Measurements from ENCODE around the gene OOSP3.

DNA sequence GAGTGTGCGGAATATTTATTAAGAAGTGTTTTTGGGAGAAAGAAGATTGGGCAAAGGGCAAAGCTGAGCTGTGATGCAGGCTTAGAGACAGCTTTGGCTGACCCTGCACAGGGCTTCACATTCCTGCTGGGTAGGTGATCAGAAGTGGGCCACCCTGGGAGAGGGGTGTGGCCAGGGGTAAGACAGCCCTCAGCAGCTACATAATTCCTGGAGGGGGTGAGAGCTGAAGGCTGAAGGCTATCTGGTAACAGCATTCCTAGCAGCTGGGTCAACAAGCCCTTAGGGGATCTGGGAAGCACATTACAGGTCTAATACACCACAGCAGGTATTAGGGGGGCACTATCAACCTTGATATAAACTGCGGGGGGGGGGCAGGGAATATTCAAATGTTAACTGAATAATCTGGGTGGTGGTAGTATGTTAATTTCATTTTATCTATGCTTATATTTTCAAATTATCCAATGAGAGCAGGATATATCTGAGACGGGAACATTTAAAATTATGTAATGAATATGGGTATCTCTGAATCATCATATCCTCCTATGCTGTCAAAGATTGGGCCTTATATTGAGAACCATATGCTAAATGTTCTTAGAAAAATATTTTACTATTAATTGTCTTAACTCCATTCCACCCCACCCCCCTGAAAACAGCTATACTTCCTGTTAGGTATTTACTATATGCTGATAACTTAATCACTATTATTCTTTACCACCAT lies 65.6 kb downstream of the OOSP3 start:
- TF ChIP-seq CEBPB (IDR thresholded peaks at IDR 0.05; ENCODE audit: low read depth) (no peak), EZH2 (IDR thresholded peaks at IDR 0.05) (no peak), EZH2phosphoT487 (IDR thresholded peaks at IDR 0.05; ENCODE audit: borderline replicate concordance) (no peak), TCF7L2 (IDR thresholded peaks at IDR 0.05; ENCODE audit: borderline replicate concordance, extremely low read depth, insufficient read depth, insufficient read length) (no peak), POLR2AphosphoS5 (IDR thresholded peaks at IDR 0.05; ENCODE audit: low read depth, low read length) (no peak), RAD21 (IDR thresholded peaks at IDR 0.05; ENCODE audit: low read depth) (no peak), SRF (IDR thresholded peaks at IDR 0.05; ENCODE audit: low read depth) (no peak)
- TF ChIP-seq, protein P1, sequence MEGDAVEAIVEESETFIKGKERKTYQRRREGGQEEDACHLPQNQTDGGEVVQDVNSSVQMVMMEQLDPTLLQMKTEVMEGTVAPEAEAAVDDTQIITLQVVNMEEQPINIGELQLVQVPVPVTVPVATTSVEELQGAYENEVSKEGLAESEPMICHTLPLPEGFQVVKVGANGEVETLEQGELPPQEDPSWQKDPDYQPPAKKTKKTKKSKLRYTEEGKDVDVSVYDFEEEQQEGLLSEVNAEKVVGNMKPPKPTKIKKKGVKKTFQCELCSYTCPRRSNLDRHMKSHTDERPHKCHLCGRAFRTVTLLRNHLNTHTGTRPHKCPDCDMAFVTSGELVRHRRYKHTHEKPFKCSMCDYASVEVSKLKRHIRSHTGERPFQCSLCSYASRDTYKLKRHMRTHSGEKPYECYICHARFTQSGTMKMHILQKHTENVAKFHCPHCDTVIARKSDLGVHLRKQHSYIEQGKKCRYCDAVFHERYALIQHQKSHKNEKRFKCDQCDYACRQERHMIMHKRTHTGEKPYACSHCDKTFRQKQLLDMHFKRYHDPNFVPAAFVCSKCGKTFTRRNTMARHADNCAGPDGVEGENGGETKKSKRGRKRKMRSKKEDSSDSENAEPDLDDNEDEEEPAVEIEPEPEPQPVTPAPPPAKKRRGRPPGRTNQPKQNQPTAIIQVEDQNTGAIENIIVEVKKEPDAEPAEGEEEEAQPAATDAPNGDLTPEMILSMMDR (IDR thresholded peaks at IDR 0.05 in 2 of 3, conservative IDR thresholded peaks at IDR 0.05 in 1 of 3; ENCODE audit: borderline replicate concordance in 1 of 3, insufficient read depth in 1 of 3, low read depth in 2 of 3, low read length in 2 of 3) = no peak
- TF ChIP-seq, protein P2, sequence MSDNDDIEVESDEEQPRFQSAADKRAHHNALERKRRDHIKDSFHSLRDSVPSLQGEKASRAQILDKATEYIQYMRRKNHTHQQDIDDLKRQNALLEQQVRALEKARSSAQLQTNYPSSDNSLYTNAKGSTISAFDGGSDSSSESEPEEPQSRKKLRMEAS (IDR thresholded peaks at IDR 0.05) = no peak
